HG03558 (cell line): ENCODE data around the gene GRM4.
"Not testable (repeated sequence)": the region's sequence is repeated elsewhere in the genome, so short reads cannot be mapped to it uniquely, and the experiment has no call there.

Experiments used
- ATAC-seq: cut with Tn5 transposase; IDR thresholded peaks from one replicate; pipeline ENCODE4 v1.9.1; 2021; ENCODE audit warnings: moderate number of reproducible peaks; ENCODE audit not compliant: unreplicated experiment; ENCODE audit errors: extremely low read depth

The GRM4 gene

DNA sequence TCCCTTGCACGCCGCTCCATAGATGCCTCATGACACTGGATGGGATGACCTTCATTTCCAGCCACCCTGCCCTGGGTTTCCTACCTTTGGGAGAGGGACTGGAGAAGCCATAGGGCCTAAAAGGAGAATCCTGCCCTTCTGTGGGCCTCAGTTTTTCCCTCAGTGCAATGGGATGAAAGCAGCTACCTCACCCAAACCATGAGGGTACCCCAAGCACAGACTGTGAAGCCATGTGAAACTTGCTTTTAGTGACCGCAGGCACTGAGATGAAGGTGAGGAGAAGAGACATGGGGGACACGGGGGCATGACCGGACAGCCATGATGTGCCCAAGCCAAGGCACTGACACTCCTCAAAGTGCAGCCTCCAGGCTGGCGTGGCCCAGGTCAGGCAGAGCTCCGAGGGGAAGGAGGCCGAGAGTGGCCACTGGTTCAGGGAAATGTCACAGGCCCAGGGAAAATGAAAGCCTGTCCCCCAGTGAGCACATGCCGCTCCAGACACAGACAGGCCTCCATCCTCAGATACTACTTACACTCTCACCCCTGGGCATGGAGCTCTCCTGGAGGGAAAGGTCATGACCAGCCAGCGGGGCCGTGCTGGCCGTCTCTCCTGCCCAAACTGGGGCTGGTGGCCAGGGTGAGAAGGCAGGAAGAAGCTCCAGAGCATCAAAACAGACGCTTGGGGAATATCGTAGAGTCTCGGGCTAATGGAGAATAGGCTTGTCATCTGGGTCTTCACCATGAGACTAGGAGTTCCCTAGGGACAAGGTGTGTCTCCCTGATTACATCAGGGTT, 116.2 kb downstream of the GRM4 start:
- ATAC-seq: no peak

DNA sequence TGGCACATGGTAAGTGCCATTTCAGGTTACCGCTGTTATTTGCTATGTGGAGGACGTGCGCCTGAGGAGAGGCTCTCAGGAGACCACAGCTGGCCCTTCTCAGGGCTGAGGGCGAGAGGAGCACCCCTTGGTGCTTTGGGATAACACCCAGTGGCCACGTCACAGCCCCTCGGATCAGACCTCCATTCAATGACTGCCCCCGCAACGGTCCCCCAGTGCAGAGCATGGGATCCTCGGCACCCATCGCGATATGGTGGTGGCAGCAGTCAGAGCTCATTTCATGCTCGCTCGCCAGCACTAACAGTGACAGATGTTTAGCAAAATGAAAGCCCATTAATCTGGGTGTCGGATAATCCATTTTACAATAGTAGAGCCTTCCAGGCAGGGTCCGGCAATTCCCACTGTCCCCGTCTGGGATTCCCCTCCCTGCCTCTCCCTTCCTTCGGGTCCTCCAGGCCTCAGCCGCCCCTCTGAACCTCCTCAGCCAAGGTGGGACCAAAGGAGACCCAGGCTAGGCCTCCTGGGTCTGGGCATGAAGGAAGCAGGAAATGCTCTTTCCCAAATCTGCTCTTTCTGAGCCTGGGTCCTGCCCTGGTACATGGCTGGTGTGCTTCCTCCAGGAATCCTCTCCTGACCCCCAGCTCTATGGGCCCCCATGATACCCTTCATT, 117.1 kb downstream of the GRM4 start:
- no peak for ATAC-seq

DNA sequence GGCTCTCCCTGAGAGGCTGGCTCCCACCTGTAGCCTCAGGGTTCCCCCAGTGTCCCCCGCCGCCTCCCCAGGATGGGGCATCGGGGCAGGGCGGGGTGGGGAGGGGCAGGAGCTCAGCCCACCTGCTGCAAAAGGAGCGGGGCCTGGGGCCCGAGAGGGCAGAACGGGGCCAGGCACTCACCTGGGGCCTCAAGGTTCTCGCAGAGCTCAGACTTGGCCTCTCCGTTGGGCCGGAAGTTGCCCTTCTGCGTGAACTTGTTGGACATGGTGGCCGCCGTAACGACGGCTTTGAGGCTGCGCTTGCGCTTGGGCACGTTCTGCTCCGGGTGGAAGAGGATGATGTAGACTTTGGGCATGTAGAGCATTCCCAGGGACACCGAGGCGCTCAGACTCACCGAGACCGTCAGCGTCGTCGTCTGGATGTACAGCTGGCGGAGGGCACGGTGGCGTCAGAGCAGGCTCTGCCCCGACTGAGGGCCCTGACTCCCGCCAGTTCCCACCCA, 117.9 kb downstream of the GRM4 start:
- ATAC-seq: no peak

GRCh38 chr6:34027445-34027936, 118.4 kb downstream of the GRM4 start:
- ATAC-seq: no peak

DNA sequence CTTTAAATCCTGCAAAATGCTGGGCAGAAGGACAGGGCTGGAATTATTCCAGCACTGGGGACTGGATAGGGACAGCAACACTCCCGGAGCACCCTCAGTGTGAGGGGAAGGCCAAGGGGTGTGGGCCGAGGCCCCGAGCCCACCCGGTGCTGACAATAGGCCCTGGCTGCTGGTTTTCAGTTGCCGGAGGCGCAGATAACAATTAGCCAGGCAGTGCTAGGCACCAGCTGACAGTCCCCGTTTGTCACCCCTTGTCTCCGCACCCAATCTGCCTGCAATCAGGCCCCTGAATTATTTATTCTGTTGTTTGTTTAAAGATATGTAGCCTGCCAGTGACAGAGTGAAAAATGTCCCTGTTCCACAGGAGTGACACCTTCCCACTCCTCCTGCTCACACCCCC, 120.0 kb downstream of the GRM4 start:
- no peak for ATAC-seq

DNA sequence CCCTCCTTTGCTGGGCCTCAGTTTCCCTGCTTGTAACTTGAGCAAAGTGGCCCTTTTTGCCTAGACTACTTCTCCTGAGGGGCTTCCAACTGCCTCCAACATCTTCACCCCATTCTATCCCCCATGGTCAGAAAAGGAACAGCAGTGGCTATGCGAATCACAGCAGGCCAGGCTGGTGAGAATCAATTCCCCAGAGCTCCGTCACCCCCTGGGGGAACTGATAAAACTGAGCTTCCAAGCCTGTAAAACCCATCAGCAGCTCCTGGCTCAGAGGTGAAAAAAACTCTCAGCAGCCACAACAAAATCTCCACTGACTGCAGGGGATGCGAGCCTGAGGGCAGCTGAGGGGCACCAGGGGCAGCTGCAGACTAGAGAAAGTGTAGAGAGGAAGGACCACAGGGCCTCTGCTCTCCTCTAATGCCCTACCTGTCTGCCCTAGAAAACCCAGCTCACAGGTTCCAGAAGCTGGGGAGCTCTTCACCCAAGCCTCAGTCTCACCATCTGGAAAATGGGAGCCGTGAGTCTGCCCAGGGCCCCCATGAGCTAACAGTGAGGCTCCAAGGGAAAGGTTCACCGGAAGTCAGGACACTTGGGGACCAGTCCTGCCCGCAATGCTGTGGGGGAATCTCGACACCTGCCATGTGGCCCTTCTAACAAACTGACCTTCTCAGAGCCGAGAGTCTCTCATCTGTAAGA, 120.6 kb downstream of the GRM4 start:
- no peak for ATAC-seq

DNA sequence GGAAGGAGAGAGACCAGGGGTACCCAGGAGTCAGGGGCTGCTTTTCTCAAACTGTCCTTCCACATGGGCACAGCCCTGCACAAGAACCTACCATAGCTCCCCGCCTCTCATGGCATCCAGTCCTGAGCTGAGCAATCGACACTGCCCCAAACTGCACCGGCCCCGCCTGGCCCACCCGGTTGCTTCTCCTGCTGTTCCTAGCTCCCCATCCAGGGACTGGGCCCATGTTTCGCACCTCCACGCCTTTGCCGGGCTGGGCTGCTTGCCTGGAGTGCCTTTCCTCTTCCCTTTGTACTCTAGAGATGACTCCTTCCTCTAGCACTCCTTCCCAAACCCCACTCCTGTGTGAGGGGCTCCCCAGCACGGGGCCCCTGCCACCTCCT, 123.0 kb downstream of the GRM4 start:
- ATAC-seq: no peak

GRCh38 chr6:34022250-34022872, 123.5 kb downstream of the GRM4 start:
- ATAC-seq: no peak

GRCh38 chr6:34021554-34022190, 124.2 kb downstream of the GRM4 start:
- ATAC-seq: no peak

GRCh38 chr6:34020807-34021553, 124.9 kb downstream of the GRM4 start:
- no peak for ATAC-seq

GRCh38 chr6:34020278-34020677, 125.6 kb downstream of the GRM4 start:
- ATAC-seq: no peak

DNA sequence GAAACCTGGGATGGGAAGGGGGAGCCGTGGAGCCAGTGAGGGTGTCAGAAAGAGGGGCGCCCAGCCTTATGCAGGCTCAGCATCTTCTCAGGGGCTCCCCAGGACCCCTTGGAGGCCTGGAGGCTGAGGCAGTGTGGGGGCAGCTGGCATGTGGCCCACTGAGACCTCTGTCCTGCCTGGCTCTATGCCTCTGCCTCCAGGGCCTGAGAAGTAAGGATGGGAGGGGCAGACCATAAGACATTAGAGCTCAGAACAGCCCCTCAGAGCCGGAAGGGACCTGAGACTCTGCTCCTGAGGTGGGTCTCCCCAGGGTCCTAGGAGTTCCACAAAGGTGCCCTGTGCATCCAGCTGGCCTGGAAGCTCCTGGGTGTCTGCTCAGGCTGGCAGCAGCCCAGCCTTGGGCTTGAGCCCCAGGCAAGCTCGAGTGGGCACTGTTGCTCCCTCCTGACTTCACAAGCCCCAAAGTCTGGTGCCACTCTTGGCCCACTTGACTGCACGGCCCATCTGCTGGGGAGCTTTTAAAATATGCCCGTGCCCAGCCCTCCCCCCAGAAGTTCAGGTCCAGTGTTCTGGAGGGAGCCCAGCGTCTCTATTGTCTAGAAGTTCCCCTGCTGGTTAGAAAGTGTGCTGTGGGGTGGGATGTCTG, 126.8 kb downstream of the GRM4 start:
- no peak for ATAC-seq

DNA sequence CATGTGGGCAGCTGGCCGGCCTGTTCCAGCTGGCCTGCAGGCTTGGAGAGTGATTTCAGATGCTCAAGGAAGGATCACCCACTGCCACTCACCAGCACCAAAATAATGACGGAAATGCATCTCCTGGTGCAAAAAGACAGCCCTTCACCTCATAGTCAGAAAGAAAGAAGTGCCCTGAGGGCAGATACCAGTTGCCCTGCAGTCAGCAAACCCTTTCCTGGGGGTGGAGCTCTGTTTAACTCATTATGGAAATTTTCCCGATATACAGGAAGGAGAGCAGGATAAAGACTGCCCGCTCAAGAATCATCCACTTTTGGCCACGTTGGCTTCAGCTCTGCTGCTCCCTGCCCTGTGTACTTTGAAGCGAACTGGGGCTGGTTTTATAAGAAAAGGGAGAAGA, 127.9 kb downstream of the GRM4 start:
- no peak for ATAC-seq

DNA sequence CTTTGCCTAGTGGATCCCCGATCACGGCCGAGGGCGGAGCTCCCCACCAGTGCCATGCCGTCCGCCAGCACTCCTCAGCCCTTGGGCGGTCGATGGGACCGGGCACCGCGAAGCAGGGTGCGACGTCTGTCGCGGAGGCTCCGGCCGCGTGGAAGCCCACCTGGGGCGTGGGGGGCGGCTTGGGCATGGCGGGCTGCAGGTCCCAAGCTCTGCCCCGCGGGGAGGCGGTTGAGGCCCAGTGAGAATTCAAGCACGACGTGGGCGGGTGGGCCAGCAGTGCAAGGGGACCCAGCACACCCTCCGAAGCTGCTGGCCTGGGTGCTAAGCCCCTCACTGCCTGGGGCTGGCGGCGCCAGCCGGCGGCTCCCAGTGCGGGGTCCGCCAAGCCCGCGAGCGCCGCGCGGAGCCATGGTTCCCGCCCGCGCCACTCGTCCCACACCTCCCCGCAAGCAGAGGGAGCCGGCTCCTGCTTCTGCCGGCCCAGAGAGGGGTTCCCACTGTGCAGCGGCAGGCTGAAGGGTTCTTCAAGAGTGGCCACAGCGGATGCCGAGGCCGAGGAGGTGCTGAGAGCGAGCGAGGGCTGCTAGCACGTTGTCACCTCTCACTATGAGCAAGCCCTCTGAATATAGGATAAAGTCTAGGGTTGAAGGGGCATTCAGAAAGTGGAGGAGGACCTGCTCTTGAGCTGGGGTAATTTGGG, 128.6 kb downstream of the GRM4 start:
- ATAC-seq: no peak

DNA sequence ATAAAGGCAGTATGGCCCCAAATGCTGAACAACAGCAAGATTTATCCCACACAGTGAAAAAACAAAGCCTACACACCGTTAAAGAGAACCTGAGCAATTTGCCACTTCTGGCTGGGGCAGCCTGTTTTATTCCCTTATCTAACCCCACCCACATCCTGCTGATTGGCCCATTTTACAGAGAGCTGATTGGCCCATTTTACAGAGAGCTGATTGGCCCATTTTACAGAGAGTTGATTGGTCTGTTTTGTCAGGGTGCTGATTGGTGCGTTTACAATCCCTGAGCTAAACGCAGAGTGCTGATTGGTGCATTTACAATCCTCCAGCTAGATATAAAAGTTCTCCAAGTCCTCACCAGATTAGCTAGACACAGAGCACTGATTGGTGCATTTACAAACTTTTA, 129.3 kb downstream of the GRM4 start:
- not testable (repeated sequence) for ATAC-seq

- ATAC-seq: no peak
Measured at GRCh38 chr6:34015586-34015985, 130.3 kb downstream of the GRM4 start.

DNA sequence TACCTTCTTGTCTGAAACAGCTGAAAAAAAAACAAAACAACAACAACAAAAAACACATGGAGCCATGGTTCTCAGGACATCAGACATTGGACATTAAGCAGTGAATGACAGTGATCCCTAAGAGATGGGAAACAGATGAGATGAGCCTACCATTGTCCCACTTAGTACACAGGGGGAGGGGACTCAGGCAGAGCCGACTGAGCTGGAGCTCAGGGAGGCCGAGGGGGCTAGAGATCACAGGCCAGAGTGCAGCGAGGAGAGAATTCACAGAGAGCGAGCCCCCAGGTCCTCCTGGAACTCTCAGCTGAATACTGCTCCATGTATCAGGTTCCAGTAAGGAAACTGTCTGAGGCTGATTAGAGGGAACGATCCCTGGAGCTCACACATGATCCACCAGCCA, 134.6 kb downstream of the GRM4 start:
- no peak for ATAC-seq

- no peak for ATAC-seq
Measured at GRCh38 chr6:34005901-34006531, 139.9 kb downstream of the GRM4 start.
